ENCODE data around the gene SNX2. TPM values are rescaled to one million over a fixed set of nuclear protein-coding genes. Genes with fewer than 3 reads are reported as not detected.

The SNX2 gene
- total RNA-seq, 1 donor: 124 TPM

- Histone ChIP-seq H3K27me3 (ENCODE audit: insufficient read depth, low read length) (no peaks in the 10 kb centered on the region), H4K20me1 (ENCODE audit: insufficient read depth, low read length) (peaks cover 9% of the 10 kb centered on the region), H3K36me3 (ENCODE audit: insufficient read depth, low read length) (no peaks in the 10 kb centered on the region), H2AFZ (ENCODE audit: low read length) (no peak overlapping the region), H3K4me1 (ENCODE audit: insufficient read depth, low read length) (no peaks in the 10 kb centered on the region), H3K79me2 (ENCODE audit: insufficient read depth, low read length) (peaks cover 80% of the 10 kb centered on the region), H3K4me3 (ENCODE audit: insufficient read depth, low read length) (no peak overlapping the region), H3K27ac (ENCODE audit: low read depth, low read length) (no peak overlapping the region), H3K4me2 (ENCODE audit: insufficient read depth, low read length) (no peak overlapping the region), H3K9me3 (ENCODE audit: low read depth, low read length) (no peaks in the 10 kb centered on the region)
- no peak for DNase-seq (ENCODE audit: insufficient read length, low spot score, missing footprints)
- no peak for TF ChIP-seq CTCF (IDR thresholded peaks at IDR 0.05; ENCODE audit: extremely low read depth, low read depth, low read length)
Measured at GRCh38 chr5:122789461-122790171, 14.7 kb downstream of the SNX2 start.

- H2AFZ ChIP-seq (ENCODE audit: low read length): no peak overlapping the region
- H4K20me1 ChIP-seq (ENCODE audit: insufficient read depth, low read length): peaks cover 6% of the 10 kb centered on the region
- no peaks in the 10 kb centered on the region for H3K36me3 ChIP-seq (ENCODE audit: insufficient read depth, low read length)
- no peaks in the 10 kb centered on the region for H3K4me1 ChIP-seq (ENCODE audit: insufficient read depth, low read length)
- no peak overlapping the region for H3K4me3 ChIP-seq (ENCODE audit: insufficient read depth, low read length)
- H3K4me2 ChIP-seq (ENCODE audit: insufficient read depth, low read length): no peak overlapping the region
- DNase-seq (ENCODE audit: insufficient read length, low spot score, missing footprints): no peak
- no peak for TF ChIP-seq CTCF (IDR thresholded peaks at IDR 0.05; ENCODE audit: extremely low read depth, low read depth, low read length)
- no peaks in the 10 kb centered on the region for H3K27me3 ChIP-seq (ENCODE audit: insufficient read depth, low read length)
- H3K9me3 ChIP-seq (ENCODE audit: low read depth, low read length): no peaks in the 10 kb centered on the region
- peaks cover 74% of the 10 kb centered on the region for H3K79me2 ChIP-seq (ENCODE audit: insufficient read depth, low read length)
- H3K27ac ChIP-seq (ENCODE audit: low read depth, low read length): no peak overlapping the region
Measured at GRCh38 chr5:122790354-122791103, 15.6 kb downstream of the SNX2 start.

- Histone ChIP-seq H3K9me3 (ENCODE audit: low read depth, low read length) (no peaks in the 10 kb centered on the region), H3K36me3 (ENCODE audit: insufficient read depth, low read length) (peaks cover 17% of the 10 kb centered on the region), H2AFZ (ENCODE audit: low read length) (no peak overlapping the region), H3K79me2 (ENCODE audit: insufficient read depth, low read length) (no peaks in the 10 kb centered on the region), H3K4me1 (ENCODE audit: insufficient read depth, low read length) (no peaks in the 10 kb centered on the region), H3K4me3 (ENCODE audit: insufficient read depth, low read length) (no peak overlapping the region), H3K4me2 (ENCODE audit: insufficient read depth, low read length) (no peak overlapping the region), H4K20me1 (ENCODE audit: insufficient read depth, low read length) (no peaks in the 10 kb centered on the region), H3K27me3 (ENCODE audit: insufficient read depth, low read length) (no peaks in the 10 kb centered on the region), H3K27ac (ENCODE audit: low read depth, low read length) (no peak overlapping the region)
- no peak for DNase-seq (ENCODE audit: insufficient read length, low spot score, missing footprints)
- no peak for TF ChIP-seq CTCF (IDR thresholded peaks at IDR 0.05; ENCODE audit: extremely low read depth, low read depth, low read length)
Measured at GRCh38 chr5:122805481-122805880, 30.6 kb downstream of the SNX2 start.

- DNase-seq (ENCODE audit: insufficient read length, low spot score, missing footprints): no peak
- Histone ChIP-seq H4K20me1 (ENCODE audit: insufficient read depth, low read length) (no peaks in the 10 kb centered on the region), H3K27ac (ENCODE audit: low read depth, low read length) (no peak overlapping the region)
Measured at GRCh38 chr5:122810405-122810804, 35.5 kb downstream of the SNX2 start.

More at GRCh38 chr5:122810405-122810804, 35.5 kb downstream of the SNX2 start:
- Histone ChIP-seq H2AFZ (ENCODE audit: low read length) (no peak overlapping the region), H3K27me3 (ENCODE audit: insufficient read depth, low read length) (no peaks in the 10 kb centered on the region), H3K4me2 (ENCODE audit: insufficient read depth, low read length) (no peak overlapping the region), H3K79me2 (ENCODE audit: insufficient read depth, low read length) (no peaks in the 10 kb centered on the region), H3K4me3 (ENCODE audit: insufficient read depth, low read length) (no peak overlapping the region), H3K9me3 (ENCODE audit: low read depth, low read length) (no peaks in the 10 kb centered on the region), H3K36me3 (ENCODE audit: insufficient read depth, low read length) (peaks cover 4% of the 10 kb centered on the region), H3K4me1 (ENCODE audit: insufficient read depth, low read length) (no peaks in the 10 kb centered on the region)
- no peak for TF ChIP-seq CTCF (IDR thresholded peaks at IDR 0.05; ENCODE audit: extremely low read depth, low read depth, low read length)

All from osteoblast (primary cell).